ENCODE data around the gene PCCB. TPM values are rescaled to one million over a fixed set of nuclear protein-coding genes. Genes with fewer than 3 reads are reported as not detected.
A peak's percentile ranks its signal among the peaks of the same experiment; 100 is the strongest.
"Not testable (repeated sequence)": the region's sequence is repeated elsewhere in the genome, so short reads cannot be mapped to it uniquely, and the experiment has no call there.

PCCB gene
- total RNA-seq, 1 experiment from 2014 or later, result 69.0 TPM

DNA sequence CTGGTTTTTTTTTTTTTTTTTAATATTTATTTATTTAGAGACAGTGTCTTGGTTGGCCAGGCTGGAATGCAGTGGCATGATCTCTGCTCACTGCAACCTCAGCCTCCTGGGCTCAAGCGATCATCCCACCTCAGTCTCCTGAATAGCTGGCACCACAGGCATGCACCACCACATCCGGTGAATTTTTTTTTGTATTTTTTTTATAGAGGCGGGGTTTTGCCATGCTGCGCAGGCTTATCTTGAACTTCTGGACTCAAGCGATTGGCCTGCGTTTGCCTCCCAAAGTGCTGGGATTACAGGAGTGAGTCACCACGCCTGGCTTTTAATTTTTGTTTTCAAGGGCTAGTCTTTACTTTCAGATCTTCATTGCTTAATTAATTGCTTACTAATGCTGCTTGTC, 13.1 kb downstream of the PCCB start:
- no peak overlapping the region; the same call in 1 of the 2 replicates for H3K27ac Mint-ChIP-seq
- no peak overlapping the region for H3K4me3 Mint-ChIP-seq
- no peaks in the 10 kb centered on the region for H3K27me3 Mint-ChIP-seq (ENCODE audit: low read depth)
- H3K4me1 Mint-ChIP-seq, result no peaks in the 10 kb centered on the region
- H3K9me3 Mint-ChIP-seq, result no peaks in the 10 kb centered on the region
- ChIA-PET POLR2A (no interaction called here), CTCF (no interaction called here)
- TF ChIP-seq ZNF232 (CRISPR knock-in tag; IDR thresholded peaks at IDR 0.05) (no peak), TEAD1 (CRISPR knock-in tag; IDR thresholded peaks at IDR 0.05) (no peak)
- peaks cover 55% of the 10 kb centered on the region for H3K36me3 Mint-ChIP-seq
- ATAC-seq (no peak), DNase-seq (ENCODE audit: low spot score) (no peak)

DNA sequence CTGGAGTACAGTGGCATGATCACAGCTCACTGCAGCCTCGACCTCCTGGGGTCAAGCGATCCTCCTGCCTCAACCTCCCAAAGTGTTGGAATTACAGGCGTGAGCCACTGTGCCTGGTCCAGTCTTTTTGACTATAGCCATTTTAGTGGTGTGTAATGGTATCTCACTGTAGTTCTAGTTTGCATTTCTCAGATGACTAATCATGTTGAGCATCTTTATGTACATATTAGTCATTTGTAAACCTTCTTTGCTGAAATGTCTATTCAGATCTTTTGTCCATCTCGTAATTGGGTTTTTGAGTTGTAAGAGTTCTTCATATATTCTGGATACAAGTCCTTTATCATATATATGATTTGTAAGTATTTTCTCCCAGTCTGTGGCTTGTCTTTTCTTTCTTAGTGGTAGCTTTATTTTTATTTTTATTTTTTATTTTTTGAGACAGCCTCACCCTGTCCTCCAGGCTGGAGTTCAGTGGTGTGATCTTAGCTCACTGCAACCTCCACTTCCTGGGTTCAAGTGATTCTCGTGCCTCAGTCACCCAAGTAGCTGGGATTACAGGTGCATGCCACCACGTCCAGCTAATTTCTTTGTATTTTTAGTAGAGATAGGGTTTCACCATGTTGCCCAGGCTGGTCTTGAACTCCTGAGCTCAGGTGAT, 16.5 kb downstream of the PCCB start:
- DNase-seq (ENCODE audit: low spot score); H3K9me3 Mint-ChIP-seq; H3K27me3 Mint-ChIP-seq (ENCODE audit: low read depth); H3K4me1 Mint-ChIP-seq; ATAC-seq; H3K4me3 Mint-ChIP-seq; H3K27ac Mint-ChIP-seq: not testable (repeated sequence)
- ChIA-PET CTCF (interaction anchor here (0.6 kb wide), 1 partner anchor 493 kb away, joined by 4 read pairs; no protein-coding TSS in a partner anchor), POLR2A (interaction anchor here (0.6 kb wide), 1 partner anchor 80 kb away, joined by 7 read pairs; no protein-coding TSS in a partner anchor)
- peaks cover 52% of the 10 kb centered on the region for H3K36me3 Mint-ChIP-seq

DNA sequence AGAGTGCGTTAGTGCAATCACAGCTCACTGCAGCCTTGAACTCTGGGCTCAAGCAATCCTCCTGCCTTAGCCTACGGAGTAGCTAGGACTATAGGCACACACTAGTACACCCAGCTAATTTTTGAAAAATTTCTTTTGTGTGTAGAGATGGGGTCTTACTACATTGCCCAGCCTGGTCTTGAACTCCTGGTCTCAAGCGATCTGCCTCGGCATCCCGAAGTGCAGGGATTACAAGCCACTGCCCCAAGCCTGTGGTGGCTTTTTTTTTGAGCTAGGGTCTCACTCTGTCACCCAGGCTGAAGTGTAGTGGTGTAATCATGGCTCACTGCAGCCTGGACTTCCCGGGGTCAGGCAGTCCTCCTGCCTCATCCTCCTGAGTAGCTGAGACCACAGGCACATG, 17.1 kb downstream of the PCCB start:
- POLR2A ChIA-PET, result interaction anchor here (0.6 kb wide), 1 partner anchor 80 kb away, joined by 7 read pairs; no protein-coding TSS in a partner anchor
- H3K4me3 Mint-ChIP-seq, result no peak overlapping the region

DNA sequence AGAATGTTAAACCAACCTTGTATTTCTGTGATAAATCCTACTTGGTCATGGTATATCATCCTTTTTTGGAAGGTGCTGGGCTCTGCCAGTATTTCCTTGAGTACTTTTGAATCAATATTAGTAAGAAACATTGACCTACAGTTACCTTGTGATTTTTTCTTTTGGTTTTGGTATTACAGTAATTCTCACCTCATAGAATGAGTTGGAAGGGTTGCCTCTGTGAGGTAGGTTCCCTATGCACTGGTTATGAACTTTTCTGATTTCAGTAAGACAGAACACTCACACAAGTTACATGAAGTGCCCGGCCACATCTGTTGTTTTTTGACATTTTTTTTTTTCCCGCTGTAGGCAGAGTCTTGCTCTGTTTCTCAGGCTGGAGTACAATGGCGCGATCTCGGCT, 20.0 kb downstream of the PCCB start:
- no peak for ATAC-seq
- peaks cover 3% of the 10 kb centered on the region; the same call in 1 of the 2 replicates for H3K9me3 Mint-ChIP-seq
- H3K4me3 Mint-ChIP-seq, result no peak overlapping the region
- no peaks in the 10 kb centered on the region for H3K27me3 Mint-ChIP-seq (ENCODE audit: low read depth)
- POLR2A ChIA-PET, result no interaction called here
- H3K27ac Mint-ChIP-seq, result peak overlapping the region; percentile 12; the same call in 1 of the 2 replicates
- TF ChIP-seq TEAD1 (CRISPR knock-in tag; IDR thresholded peaks at IDR 0.05) (no peak), ATF1 (CRISPR knock-in tag; IDR thresholded peaks at IDR 0.05) (no peak), GRHL2 (CRISPR knock-in tag; IDR thresholded peaks at IDR 0.05; ENCODE audit: insufficient replicate concordance, severe bottlenecking) (no peak), ZNF396 (CRISPR knock-in tag; IDR thresholded peaks at IDR 0.05; ENCODE audit: borderline replicate concordance) (no peak), JUN (CRISPR knock-in tag; IDR thresholded peaks at IDR 0.05) (no peak), ZNF263 (CRISPR knock-in tag; IDR thresholded peaks at IDR 0.05; ENCODE audit: low read depth) (no peak), NFATC4 (CRISPR knock-in tag; IDR thresholded peaks at IDR 0.05) (no peak), ZNF317 (CRISPR knock-in tag; IDR thresholded peaks at IDR 0.05; ENCODE audit: borderline replicate concordance, low read depth) (no peak), ETV6 (CRISPR knock-in tag; IDR thresholded peaks at IDR 0.05) (no peak), SP1 (CRISPR knock-in tag; conservative IDR thresholded peaks at IDR 0.05) (no peak)
- TF ChIP-seq, protein P1, sequence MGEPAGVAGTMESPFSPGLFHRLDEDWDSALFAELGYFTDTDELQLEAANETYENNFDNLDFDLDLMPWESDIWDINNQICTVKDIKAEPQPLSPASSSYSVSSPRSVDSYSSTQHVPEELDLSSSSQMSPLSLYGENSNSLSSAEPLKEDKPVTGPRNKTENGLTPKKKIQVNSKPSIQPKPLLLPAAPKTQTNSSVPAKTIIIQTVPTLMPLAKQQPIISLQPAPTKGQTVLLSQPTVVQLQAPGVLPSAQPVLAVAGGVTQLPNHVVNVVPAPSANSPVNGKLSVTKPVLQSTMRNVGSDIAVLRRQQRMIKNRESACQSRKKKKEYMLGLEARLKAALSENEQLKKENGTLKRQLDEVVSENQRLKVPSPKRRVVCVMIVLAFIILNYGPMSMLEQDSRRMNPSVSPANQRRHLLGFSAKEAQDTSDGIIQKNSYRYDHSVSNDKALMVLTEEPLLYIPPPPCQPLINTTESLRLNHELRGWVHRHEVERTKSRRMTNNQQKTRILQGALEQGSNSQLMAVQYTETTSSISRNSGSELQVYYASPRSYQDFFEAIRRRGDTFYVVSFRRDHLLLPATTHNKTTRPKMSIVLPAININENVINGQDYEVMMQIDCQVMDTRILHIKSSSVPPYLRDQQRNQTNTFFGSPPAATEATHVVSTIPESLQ (CRISPR knock-in tag; IDR thresholded peaks at IDR 0.05), result no peak
- TF ChIP-seq, protein P2, sequence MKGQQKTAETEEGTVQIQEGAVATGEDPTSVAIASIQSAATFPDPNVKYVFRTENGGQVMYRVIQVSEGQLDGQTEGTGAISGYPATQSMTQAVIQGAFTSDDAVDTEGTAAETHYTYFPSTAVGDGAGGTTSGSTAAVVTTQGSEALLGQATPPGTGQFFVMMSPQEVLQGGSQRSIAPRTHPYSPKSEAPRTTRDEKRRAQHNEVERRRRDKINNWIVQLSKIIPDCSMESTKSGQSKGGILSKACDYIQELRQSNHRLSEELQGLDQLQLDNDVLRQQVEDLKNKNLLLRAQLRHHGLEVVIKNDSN (CRISPR knock-in tag; IDR thresholded peaks at IDR 0.05), result no peak
- TF ChIP-seq, protein P3, sequence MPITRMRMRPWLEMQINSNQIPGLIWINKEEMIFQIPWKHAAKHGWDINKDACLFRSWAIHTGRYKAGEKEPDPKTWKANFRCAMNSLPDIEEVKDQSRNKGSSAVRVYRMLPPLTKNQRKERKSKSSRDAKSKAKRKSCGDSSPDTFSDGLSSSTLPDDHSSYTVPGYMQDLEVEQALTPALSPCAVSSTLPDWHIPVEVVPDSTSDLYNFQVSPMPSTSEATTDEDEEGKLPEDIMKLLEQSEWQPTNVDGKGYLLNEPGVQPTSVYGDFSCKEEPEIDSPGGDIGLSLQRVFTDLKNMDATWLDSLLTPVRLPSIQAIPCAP (CRISPR knock-in tag; IDR thresholded peaks at IDR 0.05), result no peak
- TF ChIP-seq, protein P4, sequence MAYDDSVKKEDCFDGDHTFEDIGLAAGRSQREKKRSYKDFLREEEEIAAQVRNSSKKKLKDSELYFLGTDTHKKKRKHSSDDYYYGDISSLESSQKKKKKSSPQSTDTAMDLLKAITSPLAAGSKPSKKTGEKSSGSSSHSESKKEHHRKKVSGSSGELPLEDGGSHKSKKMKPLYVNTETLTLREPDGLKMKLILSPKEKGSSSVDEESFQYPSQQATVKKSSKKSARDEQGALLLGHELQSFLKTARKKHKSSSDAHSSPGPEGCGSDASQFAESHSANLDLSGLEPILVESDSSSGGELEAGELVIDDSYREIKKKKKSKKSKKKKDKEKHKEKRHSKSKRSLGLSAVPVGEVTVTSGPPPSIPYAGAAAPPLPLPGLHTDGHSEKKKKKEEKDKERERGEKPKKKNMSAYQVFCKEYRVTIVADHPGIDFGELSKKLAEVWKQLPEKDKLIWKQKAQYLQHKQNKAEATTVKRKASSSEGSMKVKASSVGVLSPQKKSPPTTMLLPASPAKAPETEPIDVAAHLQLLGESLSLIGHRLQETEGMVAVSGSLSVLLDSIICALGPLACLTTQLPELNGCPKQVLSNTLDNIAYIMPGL (CRISPR knock-in tag; IDR thresholded peaks at IDR 0.05), result no peak
- H3K36me3 Mint-ChIP-seq, result peaks cover 30% of the 10 kb centered on the region
- DNase-seq (ENCODE audit: low spot score), result no peak
- peaks cover 8% of the 10 kb centered on the region for H3K4me1 Mint-ChIP-seq
- CTCF ChIA-PET, result no interaction called here

More for the DNA sequence above, 17.1 kb downstream of the PCCB start:
- ATAC-seq (no peak), DNase-seq (ENCODE audit: low spot score) (no peak)
- Mint-ChIP-seq H3K27ac (no peak overlapping the region), H3K4me1 (no peaks in the 10 kb centered on the region), H3K9me3 (peaks cover 3% of the 10 kb centered on the region; the same call in 1 of the 2 replicates), H3K27me3 (ENCODE audit: low read depth) (no peaks in the 10 kb centered on the region), H3K36me3 (peaks cover 45% of the 10 kb centered on the region)
- CTCF ChIA-PET, result no interaction called here
- no peak for TF ChIP-seq ZNF671 (CRISPR knock-in tag; IDR thresholded peaks at IDR 0.05)
- peak; percentile 75 for TF ChIP-seq ZNF121 (CRISPR knock-in tag; IDR thresholded peaks at IDR 0.05)
- no peak for TF ChIP-seq ZNF219 (CRISPR knock-in tag; IDR thresholded peaks at IDR 0.05; ENCODE audit: borderline replicate concordance)
- TF ChIP-seq, protein P5, sequence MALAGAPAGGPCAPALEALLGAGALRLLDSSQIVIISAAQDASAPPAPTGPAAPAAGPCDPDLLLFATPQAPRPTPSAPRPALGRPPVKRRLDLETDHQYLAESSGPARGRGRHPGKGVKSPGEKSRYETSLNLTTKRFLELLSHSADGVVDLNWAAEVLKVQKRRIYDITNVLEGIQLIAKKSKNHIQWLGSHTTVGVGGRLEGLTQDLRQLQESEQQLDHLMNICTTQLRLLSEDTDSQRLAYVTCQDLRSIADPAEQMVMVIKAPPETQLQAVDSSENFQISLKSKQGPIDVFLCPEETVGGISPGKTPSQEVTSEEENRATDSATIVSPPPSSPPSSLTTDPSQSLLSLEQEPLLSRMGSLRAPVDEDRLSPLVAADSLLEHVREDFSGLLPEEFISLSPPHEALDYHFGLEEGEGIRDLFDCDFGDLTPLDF (CRISPR knock-in tag; IDR thresholded peaks at IDR 0.05), result no peak

DNA sequence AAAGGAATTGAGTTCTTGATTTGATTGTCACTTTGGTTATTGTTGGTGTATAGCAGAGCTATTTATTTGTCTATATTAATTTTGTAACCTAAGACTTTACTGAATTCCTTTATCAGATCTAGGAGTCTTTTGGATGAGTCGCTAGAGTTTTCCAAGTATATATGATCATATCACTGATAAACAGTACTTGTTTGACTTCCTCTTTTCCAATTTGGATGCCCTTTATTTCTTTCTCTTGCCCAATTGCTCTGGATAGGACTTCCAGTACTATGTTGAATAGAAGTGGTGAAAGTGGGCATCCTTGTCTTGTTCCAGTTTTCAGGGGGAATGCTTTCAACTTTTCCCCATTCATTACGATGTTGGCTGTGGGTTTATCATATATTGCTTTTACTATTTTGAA, 21.5 kb downstream of the PCCB start:
- CTCF ChIA-PET, result not testable (repeated sequence)

More for the DNA sequence above, 21.5 kb downstream of the PCCB start:
- H3K4me3 Mint-ChIP-seq; H3K27me3 Mint-ChIP-seq (ENCODE audit: low read depth); DNase-seq (ENCODE audit: low spot score); ATAC-seq; H3K9me3 Mint-ChIP-seq; POLR2A ChIA-PET: not testable (repeated sequence)
- H3K36me3 Mint-ChIP-seq, result peaks cover 23% of the 10 kb centered on the region
- H3K4me1 Mint-ChIP-seq, result peaks cover 12% of the 10 kb centered on the region
- H3K27ac Mint-ChIP-seq, result 0 out of 2 replicates have a peak overlapping the region, but pooled peaks have one; percentile 5
